Fibroblast of skin of scalp (primary cell): Measurements from ENCODE around the gene FGR.

Source experiments
- DNase-seq: peaks from one replicate; pipeline ENCODE4 v3.0.0-alpha.2; 2013

FGR gene

GRCh38 chr1:27600498-27601175 lies 34.3 kb downstream of the FGR start:
- DNase-seq = no peak

GRCh38 chr1:27599605-27600497 lies 35.1 kb downstream of the FGR start:
- DNase-seq = no peak

DNA sequence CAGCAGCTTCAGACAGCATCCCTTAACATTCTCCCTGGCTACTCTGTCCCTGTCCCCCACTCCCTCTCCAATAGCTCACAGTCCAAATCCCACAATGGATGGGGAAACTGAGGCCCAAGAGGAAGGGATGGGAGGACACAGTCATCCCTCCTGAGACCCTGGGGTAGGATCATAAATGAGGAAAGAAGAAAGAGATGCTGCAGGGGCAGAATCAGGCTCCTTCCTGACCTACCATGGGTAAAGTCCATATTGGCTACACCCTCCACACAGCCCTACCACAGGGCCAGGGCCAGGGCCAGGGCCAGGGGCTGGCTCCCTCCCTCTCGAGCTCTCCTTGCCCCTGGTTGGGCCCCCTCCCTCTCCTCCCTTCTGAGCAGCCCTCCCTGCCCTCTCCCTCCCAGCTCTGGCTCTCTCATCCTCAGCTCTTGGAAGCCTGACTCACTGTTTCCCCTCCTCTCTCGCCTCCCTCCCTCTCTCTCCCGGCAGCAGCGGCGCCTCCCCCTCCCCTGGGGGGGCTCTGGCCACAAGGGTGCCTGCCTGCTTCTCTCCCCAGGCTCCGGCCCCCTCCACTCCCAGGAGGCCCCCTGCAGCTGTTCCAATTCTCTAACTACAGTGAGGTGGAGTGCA lies 36.0 kb downstream of the FGR start:
- peak; percentile 82 for DNase-seq

DNA sequence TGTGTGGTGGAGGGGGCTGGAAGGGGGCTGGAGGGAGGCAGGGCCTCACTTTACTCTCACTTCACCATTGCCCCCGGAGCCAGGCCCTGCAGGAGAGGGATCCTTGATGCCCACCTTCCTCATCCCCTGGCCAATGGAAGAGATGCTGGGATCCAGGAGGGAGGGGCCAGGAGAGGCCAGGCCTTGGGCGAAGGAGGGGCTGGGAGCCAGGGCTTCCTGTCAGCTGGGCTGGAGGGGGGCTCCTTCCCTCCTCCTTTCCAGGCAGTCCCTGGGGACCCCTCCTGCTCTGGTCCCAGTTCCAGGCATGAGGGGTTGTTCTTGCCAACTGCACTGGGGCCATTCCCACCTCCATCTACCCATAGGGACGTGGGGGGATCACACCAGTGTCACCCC lies 36.7 kb downstream of the FGR start:
- peak; percentile 67 for DNase-seq

DNA sequence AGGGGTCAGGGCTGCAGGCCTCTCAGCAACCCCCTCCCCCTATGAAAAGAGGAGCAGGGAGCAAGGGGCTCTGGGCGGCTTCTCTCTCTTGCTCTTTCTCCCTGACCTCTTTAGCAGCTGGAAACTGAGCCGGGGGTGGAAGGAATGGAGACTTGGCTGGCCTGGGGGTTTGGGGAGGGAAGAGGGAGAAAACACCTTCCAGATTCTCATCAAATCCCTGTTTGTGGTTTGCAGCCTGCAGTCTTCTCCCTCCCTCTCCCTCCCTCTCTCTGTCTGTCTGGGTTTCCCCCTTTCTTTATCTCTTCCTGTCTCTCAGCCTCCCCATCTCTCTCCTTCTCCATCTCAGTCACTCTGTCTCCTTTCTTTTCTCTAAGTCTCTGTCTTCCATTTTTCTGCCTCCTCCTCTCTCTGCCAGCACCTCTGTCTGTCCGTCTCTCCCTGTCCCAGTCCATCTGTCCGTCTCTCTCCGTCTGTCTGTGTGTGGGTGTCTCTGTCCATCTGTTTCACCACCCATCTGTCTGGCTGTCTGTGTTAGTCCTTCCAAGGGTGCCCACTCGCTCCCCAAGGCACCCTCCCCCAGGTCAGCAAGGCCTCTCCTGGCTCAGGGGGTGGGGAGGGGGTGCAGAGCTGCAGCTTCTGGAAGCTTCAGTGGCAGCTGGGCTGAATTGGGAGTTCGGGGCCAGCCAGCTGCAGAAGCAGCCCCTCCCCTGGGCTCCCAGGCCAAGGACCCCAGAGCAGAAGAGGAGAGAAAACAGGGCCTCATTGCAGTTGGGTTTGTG lies 37.3 kb downstream of the FGR start:
- DNase-seq = no peak

DNA sequence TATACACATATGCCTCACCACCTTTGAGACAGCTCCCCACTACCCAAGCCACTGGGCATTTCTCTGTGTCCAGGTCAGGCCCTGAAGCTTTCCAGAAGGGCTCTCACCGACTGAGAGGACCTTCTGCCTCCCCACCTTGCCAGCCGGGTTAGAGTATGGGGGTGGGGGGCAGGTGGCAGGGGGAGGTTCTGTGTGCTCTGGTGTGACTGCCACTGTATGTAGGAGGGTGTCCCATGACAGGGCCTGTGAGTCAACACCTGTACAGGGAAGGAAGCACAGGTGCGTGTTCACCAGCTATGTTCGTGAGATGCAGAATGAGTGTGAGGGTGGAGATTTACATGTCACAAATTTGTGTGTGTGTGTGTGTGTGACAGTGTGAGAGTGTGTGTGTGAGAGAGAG lies 38.0 kb downstream of the FGR start:
- DNase-seq = no peak

DNA sequence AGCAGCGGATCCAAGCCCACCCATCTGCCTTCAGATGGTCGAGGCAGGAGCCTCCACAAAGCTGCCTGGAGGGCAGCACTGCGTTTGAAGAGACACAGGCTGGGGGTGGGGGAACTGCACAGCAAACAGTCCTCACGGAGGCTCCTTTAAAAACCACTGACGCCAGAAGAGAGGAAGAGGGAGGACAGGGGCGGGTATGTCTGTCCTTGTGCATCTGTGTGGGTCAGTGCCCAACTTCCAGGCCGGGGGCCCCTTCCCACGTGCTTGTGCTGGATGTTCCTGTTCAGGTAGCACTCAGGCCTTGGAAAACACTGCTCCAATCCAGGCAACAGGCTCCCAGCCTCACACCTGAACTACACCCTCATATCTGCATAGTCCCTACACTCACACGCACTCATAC lies 38.7 kb downstream of the FGR start:
- DNase-seq = no peak

DNA sequence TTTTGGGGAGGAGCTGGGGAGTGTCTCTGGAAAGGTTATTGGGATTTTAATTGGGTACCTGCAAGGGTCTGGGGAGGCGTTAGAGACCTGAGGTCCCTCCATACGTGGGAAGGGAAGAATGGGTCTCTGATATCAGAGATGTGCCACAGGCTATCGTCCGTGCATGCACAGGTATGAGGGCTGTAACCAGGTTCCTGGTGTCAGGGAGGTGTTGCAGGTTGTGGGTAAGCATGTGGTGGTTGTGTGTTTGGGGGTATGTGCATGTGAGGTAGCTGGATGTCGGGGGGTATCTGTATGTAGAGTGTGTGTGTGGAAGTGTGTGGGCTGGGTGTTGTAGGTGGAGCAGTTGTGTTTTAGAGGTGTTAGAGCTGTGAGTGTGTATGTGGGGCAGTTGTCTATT lies 39.4 kb downstream of the FGR start:
- DNase-seq = no peak

- no peak for DNase-seq
Observed at GRCh38 chr1:27594564-27595510, 40.1 kb downstream of the FGR start.

DNA sequence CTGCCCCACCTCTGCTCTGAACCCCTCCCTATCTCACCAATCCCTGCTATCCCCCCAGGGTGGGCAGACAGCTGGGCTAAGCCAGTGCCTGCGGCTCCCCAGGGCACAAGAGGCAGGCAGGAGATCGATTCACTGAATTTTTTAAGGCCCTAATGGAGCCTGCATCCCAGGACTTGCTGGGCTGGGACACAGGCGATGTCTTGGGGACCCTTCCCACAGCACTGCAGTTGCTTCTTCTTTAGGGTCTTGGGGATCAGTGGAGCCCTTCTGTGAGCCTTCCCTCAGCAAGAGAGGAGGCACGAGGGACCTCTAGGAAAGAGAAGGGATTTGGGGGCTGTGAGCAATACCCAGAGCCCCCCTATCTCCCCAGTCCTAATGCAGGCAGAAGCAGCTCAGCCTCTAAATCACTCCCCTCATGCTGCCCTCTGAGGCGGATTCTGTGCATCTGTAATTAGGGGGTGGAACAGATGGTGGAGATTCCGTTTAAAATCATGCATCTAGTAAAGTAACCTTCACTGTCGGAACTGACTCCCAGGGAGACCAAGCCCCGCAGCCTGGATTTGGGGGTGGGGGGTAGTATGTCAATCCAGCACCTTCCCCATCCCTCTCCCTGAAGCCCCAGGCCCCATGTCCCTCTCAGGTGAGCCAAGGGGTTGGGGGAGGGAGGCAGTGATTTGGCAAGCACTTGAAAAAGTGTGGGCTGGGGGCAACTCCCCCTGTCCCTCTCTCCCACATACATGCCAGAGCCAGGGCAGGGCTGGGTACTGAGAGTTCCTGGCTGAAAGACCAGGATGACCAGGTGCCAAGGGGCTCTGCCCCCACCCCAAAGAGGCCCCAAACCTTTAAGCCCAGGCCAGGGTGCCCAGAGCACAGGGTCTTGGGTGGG lies 41.1 kb downstream of the FGR start:
- no peak for DNase-seq

GRCh38 chr1:27592931-27593677 lies 41.9 kb downstream of the FGR start:
- DNase-seq = no peak

GRCh38 chr1:27592232-27592930 lies 42.6 kb downstream of the FGR start:
- no peak for DNase-seq

DNA sequence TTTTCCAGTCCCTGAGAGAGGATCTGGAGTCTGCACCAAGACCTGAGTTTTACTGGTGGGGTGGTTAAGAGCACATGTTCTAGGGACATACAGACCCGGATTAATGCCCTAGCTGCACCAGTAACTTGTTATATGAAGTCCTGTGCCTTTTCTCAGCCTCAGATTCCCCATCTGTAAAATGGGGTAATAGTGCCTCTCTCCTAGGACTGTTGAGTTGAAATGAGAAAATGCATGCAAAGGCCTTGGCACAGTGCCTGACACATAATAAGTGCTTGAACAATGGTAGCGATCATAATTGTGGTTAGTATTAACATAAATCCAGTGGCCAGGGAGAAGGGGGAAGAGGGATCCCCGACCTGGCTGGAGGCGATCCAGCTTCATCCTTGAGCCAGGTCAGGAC lies 43.4 kb downstream of the FGR start:
- peak; percentile 52 for DNase-seq

DNA sequence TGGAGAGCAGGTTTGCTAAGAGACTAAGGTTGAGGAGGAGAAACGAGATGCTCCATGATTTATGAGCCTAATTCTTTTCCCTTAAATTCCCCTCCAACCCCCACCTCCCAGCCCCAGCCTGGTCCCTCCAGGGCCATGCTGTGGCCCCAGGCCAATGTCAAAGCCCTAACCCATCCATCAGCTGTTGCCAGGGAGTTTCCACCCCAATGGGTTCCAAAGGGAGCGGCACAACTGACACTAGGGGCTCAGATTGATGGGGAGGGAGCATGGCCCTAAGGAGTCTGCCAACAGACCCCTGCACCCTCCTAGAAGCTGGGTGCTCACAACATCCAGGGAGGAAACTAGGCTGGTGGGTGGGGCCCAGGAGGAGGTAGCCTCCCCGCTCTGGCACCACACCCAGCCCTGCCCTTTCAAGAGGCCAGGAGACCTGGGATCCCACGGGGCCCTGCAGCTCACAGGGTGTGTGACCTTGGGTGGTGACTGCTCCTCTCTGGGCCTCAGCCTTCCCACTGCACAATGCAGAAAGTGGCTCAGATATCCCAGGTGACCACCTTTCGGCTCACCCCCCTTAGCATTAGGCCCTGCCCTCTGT lies 44.0 kb downstream of the FGR start:
- DNase-seq = no peak

- peak; percentile 68 for DNase-seq
Observed at GRCh38 chr1:27589841-27590426, 45.1 kb downstream of the FGR start.

DNA sequence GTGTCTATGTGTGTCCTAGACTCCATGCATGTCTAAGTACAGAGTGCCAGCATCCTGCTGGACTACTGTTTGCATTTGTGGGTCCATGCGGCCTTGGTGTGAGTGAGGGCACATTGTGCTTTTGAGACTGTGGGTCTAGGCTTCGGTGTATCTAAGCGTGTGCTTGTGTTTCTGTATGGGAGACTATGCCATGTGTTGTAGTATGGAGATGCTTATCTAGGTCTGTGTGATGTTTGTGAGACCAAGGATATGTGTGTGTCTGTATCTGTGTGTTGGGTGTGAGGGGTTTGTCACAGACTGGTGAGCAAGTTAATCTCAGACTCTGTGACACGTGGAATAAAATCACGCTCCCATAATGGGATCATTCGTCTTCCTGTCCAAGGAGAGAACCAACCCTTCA lies 45.5 kb downstream of the FGR start:
- DNase-seq = no peak

DNA sequence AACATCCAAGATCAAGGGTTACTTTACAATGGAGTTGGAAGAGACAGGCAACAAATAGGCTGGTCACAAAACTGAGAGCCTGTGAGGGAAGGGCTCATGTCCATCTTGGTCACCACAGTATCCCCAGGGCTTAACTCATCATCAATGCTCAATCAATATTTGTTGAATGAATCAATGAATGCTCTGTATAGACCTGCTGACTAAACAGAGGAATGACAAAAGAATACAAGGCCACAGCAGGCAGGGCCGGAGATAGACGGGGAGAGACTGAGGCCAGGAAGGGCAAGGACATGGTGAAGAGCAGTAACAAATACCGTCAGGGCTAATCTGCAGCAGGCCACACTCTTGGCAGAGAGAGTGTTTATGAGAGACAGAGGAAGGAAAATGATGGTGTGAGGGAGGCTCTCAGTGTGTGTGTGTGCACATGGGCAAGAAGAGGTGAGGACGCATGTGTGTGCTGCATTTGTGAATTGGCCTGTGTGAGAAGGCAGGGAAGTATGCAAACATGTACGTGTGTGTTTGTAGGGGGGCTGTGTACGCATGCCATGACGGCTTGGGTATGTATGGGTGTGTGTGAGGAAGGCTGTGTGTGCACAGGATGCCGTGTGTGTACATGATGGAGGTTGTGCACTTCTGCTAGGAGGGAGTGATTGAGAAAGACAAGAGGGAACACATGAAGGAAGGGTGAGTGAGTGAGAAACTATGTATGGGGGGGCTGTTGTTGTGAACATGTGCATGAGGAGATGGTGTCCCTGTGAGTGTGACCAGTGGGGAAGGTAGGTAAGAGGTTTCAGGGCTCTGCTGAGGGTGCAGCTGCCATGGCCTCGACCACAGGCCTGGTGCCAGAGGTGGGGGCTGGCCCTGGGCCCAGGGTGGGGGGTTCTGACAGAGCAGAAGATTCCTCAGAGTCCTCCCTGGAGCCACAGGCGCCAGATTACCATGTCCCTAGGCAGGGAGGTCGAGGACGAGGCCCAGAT lies 46.4 kb downstream of the FGR start:
- peak; percentile 44 for DNase-seq
